Neuronal stem cell (in vitro differentiated cells): ENCODE results near the gene LARGE2.
A peak's percentile ranks its signal among the peaks of the same experiment; 100 is the strongest.
"Not testable (repeated sequence)": the region's sequence is repeated elsewhere in the genome, so short reads cannot be mapped to it uniquely, and the experiment has no call there.

ENCODE experiments used
- DNase-seq: peaks from one replicate; pipeline ENCODE4 v3.0.0-alpha.2; 2013; ENCODE audit warnings: low spot score
- H2AFZ ChIP-seq: one replicate; pipeline ENCODE4 v1.6.1; 2013; ENCODE audit warnings: mild to moderate bottlenecking, low read length, inconsistent platforms
- H2AK5ac ChIP-seq: 2 replicates; pipeline ENCODE4 v1.6.1; 2013; ENCODE audit warnings: low read depth, mild to moderate bottlenecking, inconsistent platforms, low read length, moderate library complexity, mixed read lengths
- H2BK120ac ChIP-seq: 2 replicates; pipeline ENCODE4 v1.6.1; 2013; ENCODE audit warnings: low read depth, mild to moderate bottlenecking, inconsistent platforms, low read length, moderate library complexity, mixed read lengths
- H2BK12ac ChIP-seq: one replicate; pipeline ENCODE4 v1.6.1; 2013; ENCODE audit warnings: low read length, inconsistent platforms
- H2BK15ac ChIP-seq: 2 replicates; pipeline ENCODE4 v1.6.1; 2013; ENCODE audit warnings: mild to moderate bottlenecking, low read length, inconsistent platforms, mixed read lengths
- H2BK5ac ChIP-seq: one replicate; pipeline ENCODE4 v1.6.1; 2013; ENCODE audit warnings: inconsistent platforms, mild to moderate bottlenecking, low read length, moderate library complexity
- H3K14ac ChIP-seq: one replicate; pipeline ENCODE4 v1.6.1; 2013; ENCODE audit warnings: low read length, inconsistent platforms
- H3K18ac ChIP-seq: 2 replicates; pipeline ENCODE4 v1.6.1; 2013; ENCODE audit warnings: low read length, inconsistent platforms
- H3K23ac ChIP-seq: 2 replicates; pipeline ENCODE4 v1.6.1; 2013; ENCODE audit warnings: low read depth, mild to moderate bottlenecking, mixed read lengths, low read length, inconsistent platforms; ENCODE audit not compliant: poor library complexity
- H3K27ac ChIP-seq: replicated peaks from 3 replicates; pipeline ENCODE4 v1.5.1; 2013; ENCODE audit warnings: low read length, inconsistent platforms
- H3K27me3 ChIP-seq, 3 experiments: 2 replicates each; pipeline ENCODE4 v1.6.1; 2013; ENCODE audit warnings: low read length in 3 of 3, mild to moderate bottlenecking in 2 of 3, inconsistent platforms in 1 of 3, low read depth in 1 of 3, mixed read lengths in 1 of 3, moderate library complexity in 1 of 3; ENCODE audit not compliant: control insufficient read depth in 3 of 3, insufficient read depth in 3 of 3
- H3K36me3 ChIP-seq, 2 donors: replicated peaks in 1 of 2; 2 replicates each; pipeline ENCODE4 v1.6.1; 2013; ENCODE audit warnings: low read length in 2 of 2; ENCODE audit not compliant: control insufficient read depth in 2 of 2, insufficient read depth in 2 of 2
- H3K4ac ChIP-seq: 2 replicates; pipeline ENCODE4 v1.6.1; 2013; ENCODE audit warnings: inconsistent platforms, mild to moderate bottlenecking, low read length, moderate library complexity
- H3K4me1 ChIP-seq, 2 donors: 1 replicate in 1 of 2; 2 replicates in 1 of 2; pipeline ENCODE4 v1.6.1; 2013; ENCODE audit warnings: low read length in 2 of 2, low read depth in 1 of 2; ENCODE audit not compliant: control insufficient read depth in 2 of 2, insufficient read depth in 1 of 2
- H3K4me2 ChIP-seq: one replicate; pipeline ENCODE4 v1.6.1; 2013; ENCODE audit warnings: mild to moderate bottlenecking, low read length, inconsistent platforms; ENCODE audit not compliant: insufficient read depth, poor library complexity, severe bottlenecking
- H3K4me3 ChIP-seq, 2 donors: 2 replicates each; pipeline ENCODE4 v1.5.1; 2013; ENCODE audit warnings: low read length in 2 of 2, mild to moderate bottlenecking in 2 of 2, inconsistent platforms in 1 of 2, moderate library complexity in 1 of 2
- H3K79me1 ChIP-seq: one replicate; pipeline ENCODE4 v1.6.1; 2013; ENCODE audit warnings: low read depth, mild to moderate bottlenecking, inconsistent platforms, low read length, moderate library complexity
- H3K9ac ChIP-seq: one replicate; pipeline ENCODE4 v1.6.1; 2013; ENCODE audit warnings: mild to moderate bottlenecking, low read depth, low read length, inconsistent platforms; ENCODE audit not compliant: poor library complexity
- H3K9me3 ChIP-seq, 2 donors: replicated peaks in 1 of 2; 2 replicates each; pipeline versions ENCODE3 to v1.6.1; 2013; ENCODE audit warnings: low read length in 2 of 2, mild to moderate bottlenecking in 2 of 2, inconsistent platforms in 1 of 2, low read depth in 1 of 2, mixed read lengths in 1 of 2, moderate library complexity in 1 of 2; ENCODE audit not compliant: control insufficient read depth in 2 of 2, insufficient read depth in 1 of 2
- H4K8ac ChIP-seq: one replicate; pipeline ENCODE4 v1.6.1; 2013; ENCODE audit warnings: low read depth, mild to moderate bottlenecking, inconsistent platforms, low read length, moderate library complexity
- H4K91ac ChIP-seq: one replicate; pipeline ENCODE4 v1.6.1; 2013; ENCODE audit warnings: low read length, low read depth, mild to moderate bottlenecking, inconsistent platforms; ENCODE audit not compliant: poor library complexity
- WGBS, 2 donors: extraction: QIAGEN DNeasy Blood & Tissue Kit; methylation state at CpG; one replicate each; pipeline ENCODE4 v1.1.7; 2013; ENCODE audit warnings: missing lambda C conversion rate in 2 of 2, mixed read lengths in 1 of 2; ENCODE audit not compliant: insufficient read length in 2 of 2, insufficient replicate concordance in 1 of 2; ENCODE audit errors: extremely low coverage in 2 of 2; 5-methylcytosine and 5-hydroxymethylcytosine counted together

Gene LARGE2

DNA sequence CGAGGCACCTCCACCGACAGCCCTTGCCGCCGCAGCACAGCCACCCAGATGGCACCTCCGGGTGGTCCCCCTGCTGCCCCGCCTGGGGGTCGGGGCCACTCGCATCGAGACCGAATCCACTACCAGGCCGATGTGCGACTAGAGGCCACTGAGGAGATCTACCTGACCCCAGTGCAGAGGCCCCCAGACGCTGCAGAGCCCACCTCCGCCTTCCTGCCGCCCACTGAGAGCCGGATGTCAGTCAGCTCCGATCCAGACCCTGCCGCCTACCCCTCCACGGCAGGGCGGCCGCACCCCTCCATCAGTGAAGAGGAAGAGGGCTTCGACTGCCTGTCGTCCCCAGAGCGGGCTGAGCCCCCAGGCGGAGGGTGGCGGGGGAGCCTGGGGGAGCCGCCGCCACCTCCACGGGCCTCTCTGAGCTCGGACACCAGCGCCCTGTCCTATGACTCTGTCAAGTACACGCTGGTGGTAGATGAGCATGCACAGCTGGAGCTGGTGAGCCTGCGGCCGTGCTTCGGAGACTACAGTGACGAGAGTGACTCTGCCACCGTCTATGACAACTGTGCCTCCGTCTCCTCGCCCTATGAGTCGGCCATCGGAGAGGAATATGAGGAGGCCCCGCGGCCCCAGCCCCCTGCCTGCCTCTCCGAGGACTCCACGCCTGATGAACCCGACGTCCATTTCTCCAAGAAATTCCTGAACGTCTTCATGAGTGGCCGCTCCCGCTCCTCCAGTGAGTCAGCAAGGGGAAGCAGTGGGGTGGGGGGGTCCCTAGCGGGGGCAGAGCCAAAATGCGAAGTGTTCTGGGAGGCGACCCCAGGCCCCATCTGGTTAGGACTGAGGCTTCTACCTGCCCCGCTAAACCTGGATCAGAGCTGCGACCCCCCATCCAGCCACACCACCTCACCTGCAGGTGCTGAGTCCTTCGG lies 19.7 kb upstream of the LARGE2 start:
- Histone ChIP-seq H2BK15ac (no peak overlapping the region), H3K36me3 (peaks cover 15 to 32% of the 10 kb centered on the region in 2 donors), H3K4me3 (no peak overlapping the region), H2BK12ac (no peak overlapping the region), H3K23ac (peak overlapping the region; percentile 67), H2AFZ (no peak overlapping the region), H3K9me3 (no peaks in the 10 kb centered on the region), H2AK5ac (no peak overlapping the region), H4K91ac (no peak overlapping the region), H2BK5ac (no peak overlapping the region), H3K4ac (no peak overlapping the region), H3K14ac (no peak overlapping the region), H4K8ac (peak overlapping the region; percentile 10), H3K4me1 (peaks cover 18 to 27% of the 10 kb centered on the region in 2 donors), H3K27me3 (peaks cover 0 to 7% (median 0%) of the 10 kb centered on the region in 3 experiments), H3K4me2 (no peak overlapping the region), H3K18ac (no peak overlapping the region), H3K27ac (no peak overlapping the region), H3K9ac (peak overlapping the region; percentile 40), H2BK120ac (no peak overlapping the region), H3K79me1 (peaks cover 3% of the 10 kb centered on the region)
- DNase-seq: no peak
- no CpG with 5 or more reads among the region's 56 CpGs for WGBS, 2 donors

DNA sequence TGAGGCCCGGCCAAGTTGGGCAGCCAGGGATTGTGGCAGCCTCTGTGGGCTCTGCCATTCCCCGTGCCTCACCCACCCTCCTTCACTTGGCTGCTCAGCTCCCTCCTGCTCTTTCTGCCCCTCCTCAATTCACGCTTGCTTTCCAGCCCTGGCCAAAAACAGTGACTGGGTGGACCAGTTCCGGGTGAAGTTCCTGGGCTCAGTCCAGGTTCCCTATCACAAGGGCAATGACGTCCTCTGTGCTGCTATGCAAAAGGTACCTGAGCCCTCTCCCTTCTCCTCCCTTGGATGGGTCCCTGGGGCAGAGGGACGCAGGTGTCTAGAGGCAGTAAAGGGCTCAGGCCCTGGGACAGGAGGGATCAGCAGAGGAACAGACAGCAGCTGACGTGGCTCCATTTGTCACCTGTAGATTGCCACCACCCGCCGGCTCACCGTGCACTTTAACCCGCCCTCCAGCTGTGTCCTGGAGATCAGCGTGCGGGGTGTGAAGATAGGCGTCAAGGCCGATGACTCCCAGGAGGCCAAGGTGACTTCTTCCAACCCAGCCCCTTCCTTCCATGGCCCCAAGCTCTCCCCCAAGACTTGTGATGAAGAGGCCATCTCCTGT lies 18.0 kb upstream of the LARGE2 start:
- Histone ChIP-seq H3K27ac (no peak overlapping the region), H3K27me3 (peaks cover 0 to 7% (median 0%) of the 10 kb centered on the region in 3 experiments), H3K4me1 (peaks cover 11 to 13% of the 10 kb centered on the region in 2 donors), H3K79me1 (peaks cover 3% of the 10 kb centered on the region), H3K14ac (no peak overlapping the region), H3K23ac (no peak overlapping the region), H3K36me3 (peaks cover 15 to 32% of the 10 kb centered on the region in 2 donors), H3K4me3 (no peak overlapping the region), H2BK120ac (no peak overlapping the region), H3K4me2 (no peak overlapping the region), H4K91ac (no peak overlapping the region), H3K9ac (no peak overlapping the region), H3K9me3 (no peaks in the 10 kb centered on the region), H3K4ac (no peak overlapping the region), H4K8ac (no peak overlapping the region), H2BK5ac (no peak overlapping the region), H2AFZ (no peak overlapping the region), H3K18ac (no peak overlapping the region), H2BK12ac (no peak overlapping the region), H2AK5ac (no peak overlapping the region), H2BK15ac (no peak overlapping the region)
- no CpG with 5 or more reads among the region's 15 CpGs for WGBS, 2 donors
- DNase-seq: no peak

DNA sequence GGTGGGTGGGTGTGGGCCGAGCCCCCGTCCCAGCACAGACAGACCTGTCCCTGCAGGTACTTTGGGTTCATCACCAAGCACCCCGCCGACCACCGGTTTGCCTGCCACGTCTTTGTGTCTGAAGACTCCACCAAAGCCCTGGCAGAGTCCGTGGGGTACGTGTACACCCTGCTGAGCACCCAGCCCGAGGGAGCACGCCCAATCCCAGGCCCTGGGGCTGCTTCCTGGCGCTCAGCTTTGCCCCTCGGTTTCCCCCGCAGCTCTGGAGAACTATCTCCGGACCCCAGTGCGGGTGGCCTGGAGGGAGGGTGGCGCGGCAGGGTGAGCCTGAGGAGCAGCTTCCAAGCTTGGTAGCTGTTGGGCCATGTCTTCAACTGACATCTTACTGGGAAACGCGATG lies 17.4 kb upstream of the LARGE2 start:
- no peak overlapping the region for H3K9ac ChIP-seq

DNA sequence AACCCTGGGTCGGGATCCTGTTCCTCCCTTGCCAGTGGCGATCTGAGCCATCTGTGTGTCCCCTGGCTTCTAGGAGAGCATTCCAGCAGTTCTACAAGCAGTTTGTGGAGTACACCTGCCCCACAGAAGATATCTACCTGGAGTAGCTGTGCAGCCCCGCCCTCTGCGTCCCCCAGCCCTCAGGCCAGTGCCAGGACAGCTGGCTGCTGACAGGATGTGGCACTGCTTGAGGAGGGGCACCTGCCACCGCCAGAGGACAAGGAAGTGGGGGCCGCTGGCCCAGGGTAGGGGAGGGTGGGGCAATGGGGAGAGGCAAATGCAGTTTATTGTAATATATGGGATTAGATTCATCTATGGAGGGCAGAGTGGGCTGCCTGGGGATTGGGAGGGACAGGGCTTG lies 16.9 kb upstream of the LARGE2 start:
- H3K18ac ChIP-seq, H3K79me1 ChIP-seq, H3K9ac ChIP-seq, H3K4me3 ChIP-seq, DNase-seq, H2AFZ ChIP-seq, H3K27me3 ChIP-seq, H2AK5ac ChIP-seq, H3K4me2 ChIP-seq, H3K27ac ChIP-seq, H2BK120ac ChIP-seq, H3K4ac ChIP-seq, H3K23ac ChIP-seq, H4K91ac ChIP-seq, H3K9me3 ChIP-seq, H3K14ac ChIP-seq, H4K8ac ChIP-seq, H2BK12ac ChIP-seq, H2BK15ac ChIP-seq, H2BK5ac ChIP-seq: not testable (repeated sequence)
- Histone ChIP-seq H3K36me3 (peaks cover 15 to 42% of the 10 kb centered on the region in 2 donors), H3K4me1 (peaks cover 10 to 11% of the 10 kb centered on the region in 2 donors)
- WGBS, 2 donors: no CpG with 5 or more reads among the region's 6 CpGs

More for the DNA sequence above, 17.4 kb upstream of the LARGE2 start:
- Histone ChIP-seq H3K4me2 (no peak overlapping the region), H3K23ac (no peak overlapping the region), H3K18ac (no peak overlapping the region), H3K9me3 (no peaks in the 10 kb centered on the region), H3K14ac (no peak overlapping the region), H2BK5ac (no peak overlapping the region), H4K91ac (no peak overlapping the region), H2BK15ac (no peak overlapping the region), H2BK12ac (no peak overlapping the region), H3K79me1 (peaks cover 3% of the 10 kb centered on the region), H2BK120ac (no peak overlapping the region), H3K4me1 (peaks cover 11 to 13% of the 10 kb centered on the region in 2 donors), H2AFZ (no peak overlapping the region), H2AK5ac (no peak overlapping the region), H3K36me3 (peaks cover 15 to 39% of the 10 kb centered on the region in 2 donors), H3K4ac (no peak overlapping the region), H3K4me3 (no peak overlapping the region), H3K27ac (no peak overlapping the region), H4K8ac (no peak overlapping the region), H3K27me3 (peaks cover 0 to 7% (median 0%) of the 10 kb centered on the region in 3 experiments)
- DNase-seq: no peak
- no CpG with 5 or more reads among the region's 19 CpGs for WGBS, 2 donors
